HG03108 (cell line): ENCODE measurements around the gene TRIM54.

Experiments
- ATAC-seq: cut with Tn5 transposase; IDR thresholded peaks from one replicate; pipeline ENCODE4 v1.9.1; 2021; ENCODE audit warnings: moderate library complexity; ENCODE audit not compliant: unreplicated experiment

TRIM54 gene, protein sequence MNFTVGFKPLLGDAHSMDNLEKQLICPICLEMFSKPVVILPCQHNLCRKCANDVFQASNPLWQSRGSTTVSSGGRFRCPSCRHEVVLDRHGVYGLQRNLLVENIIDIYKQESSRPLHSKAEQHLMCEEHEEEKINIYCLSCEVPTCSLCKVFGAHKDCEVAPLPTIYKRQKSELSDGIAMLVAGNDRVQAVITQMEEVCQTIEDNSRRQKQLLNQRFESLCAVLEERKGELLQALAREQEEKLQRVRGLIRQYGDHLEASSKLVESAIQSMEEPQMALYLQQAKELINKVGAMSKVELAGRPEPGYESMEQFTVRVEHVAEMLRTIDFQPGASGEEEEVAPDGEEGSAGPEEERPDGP

DNA sequence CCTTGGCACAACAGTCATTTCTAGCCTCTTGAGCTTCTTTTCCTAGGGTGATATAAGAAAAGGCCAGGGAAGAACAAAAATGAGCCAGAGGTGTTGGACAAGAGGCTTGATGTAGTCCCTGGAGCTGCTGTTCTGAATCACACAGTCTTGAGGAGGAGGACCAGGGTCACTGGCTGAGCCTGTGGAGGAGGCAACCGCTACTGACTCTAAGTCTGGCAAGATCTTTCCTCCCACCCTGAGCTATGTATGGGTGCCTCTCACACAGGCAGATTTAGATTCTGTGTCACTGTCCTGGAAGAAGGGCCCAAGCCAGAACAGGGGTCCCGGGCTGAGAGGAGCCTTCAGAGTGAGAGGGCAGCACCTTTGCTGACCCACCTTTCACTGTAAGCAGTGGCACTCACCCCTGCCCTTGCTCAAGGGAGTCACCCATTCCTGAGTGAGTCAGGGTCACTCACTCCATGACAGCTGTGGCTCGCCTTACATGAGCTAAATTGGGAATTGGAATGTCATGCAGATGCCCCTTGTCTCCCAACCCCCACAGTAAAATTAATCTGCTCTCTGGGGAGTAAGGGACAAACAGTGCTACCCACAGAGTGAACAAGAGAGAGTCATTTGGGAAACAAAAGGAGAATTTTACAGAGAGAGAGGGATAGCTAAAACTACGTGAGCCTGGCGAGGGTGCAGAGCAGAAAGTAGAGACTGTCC is at the start of gene TRIM54:
Gene TRIM54, plus strand, starts transcription at position 575 of the 705 bp plus-strand sequence. CDS start 303 bp downstream, outside the sequence.
- ATAC-seq, result no peak

DNA sequence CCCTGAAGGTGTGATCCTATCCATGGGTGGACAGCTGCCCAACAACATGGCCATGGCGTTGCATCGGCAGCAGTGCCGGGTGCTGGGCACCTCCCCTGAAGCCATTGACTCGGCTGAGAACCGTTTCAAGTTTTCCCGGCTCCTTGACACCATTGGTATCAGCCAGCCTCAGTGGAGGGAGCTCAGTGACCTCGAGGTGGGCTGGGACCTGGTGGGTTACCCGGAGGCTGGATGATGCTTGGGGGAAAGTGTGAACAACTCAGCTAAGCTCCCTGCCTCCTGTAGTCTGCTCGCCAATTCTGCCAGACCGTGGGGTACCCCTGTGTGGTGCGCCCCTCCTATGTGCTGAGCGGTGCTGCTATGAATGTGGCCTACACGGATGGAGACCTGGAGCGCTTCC is 48.9 kb upstream of the TRIM54 start:
- no peak for ATAC-seq

DNA sequence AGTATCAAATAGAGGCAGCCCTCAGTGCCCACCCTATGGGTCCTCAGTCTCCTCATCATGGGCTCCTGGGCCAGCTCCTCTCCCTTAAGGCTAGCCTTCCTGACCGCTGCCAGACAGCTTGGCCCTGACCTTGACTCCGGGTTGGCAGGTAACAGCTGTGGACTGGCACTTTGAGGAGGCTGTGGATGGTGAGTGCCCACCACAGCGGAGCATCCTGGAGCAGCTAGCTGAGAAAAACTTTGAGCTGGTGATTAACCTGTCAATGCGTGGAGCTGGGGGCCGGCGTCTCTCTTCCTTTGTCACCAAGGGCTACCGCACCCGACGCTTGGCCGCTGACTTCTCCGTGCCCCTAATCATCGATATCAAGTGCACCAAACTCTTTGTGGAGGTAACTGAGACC is 46.1 kb upstream of the TRIM54 start:
- no peak for ATAC-seq

DNA sequence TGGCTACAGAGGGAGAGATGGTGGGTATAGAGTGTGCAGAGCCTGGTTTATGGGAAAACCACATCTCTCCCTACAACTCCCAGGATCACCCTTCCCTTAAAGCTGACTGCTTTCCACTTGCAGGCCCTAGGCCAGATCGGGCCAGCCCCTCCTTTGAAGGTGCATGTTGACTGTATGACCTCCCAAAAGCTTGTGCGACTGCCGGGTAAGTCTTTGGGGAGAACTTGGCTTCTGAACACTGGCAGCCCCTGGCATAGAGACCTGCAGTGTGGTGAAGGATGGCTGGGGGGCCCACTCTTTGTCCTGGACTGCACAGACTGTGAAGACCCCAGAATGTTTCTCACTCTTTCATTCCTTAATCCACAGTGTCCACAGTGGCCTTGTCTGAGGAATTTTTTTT is 45.6 kb upstream of the TRIM54 start:
- no peak for ATAC-seq

DNA sequence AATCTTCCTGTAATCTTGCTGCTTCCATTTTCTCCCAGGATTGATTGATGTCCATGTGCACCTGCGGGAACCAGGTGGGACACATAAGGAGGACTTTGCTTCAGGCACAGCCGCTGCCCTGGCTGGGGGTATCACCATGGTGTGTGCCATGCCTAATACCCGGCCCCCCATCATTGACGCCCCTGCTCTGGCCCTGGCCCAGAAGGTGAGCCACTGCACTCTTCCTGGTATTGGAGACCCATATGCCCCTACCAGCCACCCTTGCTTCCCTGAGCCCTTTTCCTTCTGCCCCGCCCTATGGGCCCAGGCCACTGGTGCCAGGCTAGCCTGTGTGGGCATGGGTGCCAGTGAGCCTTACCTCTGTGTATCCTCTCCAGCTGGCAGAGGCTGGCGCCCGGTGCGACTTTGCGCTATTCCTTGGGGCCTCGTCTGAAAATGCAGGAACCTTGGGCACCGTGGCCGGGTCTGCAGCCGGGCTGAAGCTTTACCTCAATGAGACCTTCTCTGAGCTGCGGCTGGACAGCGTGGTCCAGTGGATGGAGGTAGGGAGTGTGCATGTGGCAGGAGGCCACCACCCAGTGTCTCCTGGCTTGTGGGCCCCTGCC is 44.8 kb upstream of the TRIM54 start:
- ATAC-seq, result no peak

DNA sequence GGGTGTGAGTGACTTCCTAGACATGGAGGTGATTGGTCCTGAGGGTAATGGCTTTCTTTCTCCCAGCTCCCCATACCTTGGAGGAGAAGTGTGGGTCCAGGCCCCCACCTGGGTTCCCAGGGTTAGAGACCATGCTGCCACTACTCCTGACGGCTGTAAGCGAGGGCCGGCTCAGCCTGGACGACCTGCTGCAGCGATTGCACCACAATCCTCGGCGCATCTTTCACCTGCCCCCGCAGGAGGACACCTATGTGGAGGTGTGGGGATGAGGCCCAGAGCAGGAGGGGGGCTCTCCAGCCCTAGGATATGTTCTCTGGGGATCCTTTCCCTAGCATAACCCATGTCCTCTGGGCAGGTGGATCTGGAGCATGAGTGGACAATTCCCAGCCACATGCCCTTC is 43.3 kb upstream of the TRIM54 start:
- ATAC-seq, result no peak

DNA sequence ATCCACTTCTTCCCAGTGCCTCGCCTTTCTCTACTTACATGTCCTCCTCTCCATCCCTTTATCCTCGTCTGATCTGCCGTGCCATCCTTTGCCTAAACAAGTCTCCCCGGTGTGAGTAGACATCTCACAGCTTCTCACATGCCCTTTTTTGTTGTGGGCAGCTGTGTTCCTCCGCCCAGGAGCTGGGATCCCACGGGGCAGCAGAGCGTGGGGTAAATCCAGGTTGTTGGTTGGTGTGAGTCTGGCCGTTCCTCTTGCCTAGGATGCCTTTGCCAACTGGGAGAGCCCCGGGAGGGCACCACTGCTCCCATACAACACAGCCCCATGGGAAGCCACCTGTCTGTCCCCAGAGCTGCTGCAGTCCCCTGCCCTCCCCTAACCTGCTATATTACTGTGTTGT is 41.8 kb upstream of the TRIM54 start:
- ATAC-seq, result no peak

DNA sequence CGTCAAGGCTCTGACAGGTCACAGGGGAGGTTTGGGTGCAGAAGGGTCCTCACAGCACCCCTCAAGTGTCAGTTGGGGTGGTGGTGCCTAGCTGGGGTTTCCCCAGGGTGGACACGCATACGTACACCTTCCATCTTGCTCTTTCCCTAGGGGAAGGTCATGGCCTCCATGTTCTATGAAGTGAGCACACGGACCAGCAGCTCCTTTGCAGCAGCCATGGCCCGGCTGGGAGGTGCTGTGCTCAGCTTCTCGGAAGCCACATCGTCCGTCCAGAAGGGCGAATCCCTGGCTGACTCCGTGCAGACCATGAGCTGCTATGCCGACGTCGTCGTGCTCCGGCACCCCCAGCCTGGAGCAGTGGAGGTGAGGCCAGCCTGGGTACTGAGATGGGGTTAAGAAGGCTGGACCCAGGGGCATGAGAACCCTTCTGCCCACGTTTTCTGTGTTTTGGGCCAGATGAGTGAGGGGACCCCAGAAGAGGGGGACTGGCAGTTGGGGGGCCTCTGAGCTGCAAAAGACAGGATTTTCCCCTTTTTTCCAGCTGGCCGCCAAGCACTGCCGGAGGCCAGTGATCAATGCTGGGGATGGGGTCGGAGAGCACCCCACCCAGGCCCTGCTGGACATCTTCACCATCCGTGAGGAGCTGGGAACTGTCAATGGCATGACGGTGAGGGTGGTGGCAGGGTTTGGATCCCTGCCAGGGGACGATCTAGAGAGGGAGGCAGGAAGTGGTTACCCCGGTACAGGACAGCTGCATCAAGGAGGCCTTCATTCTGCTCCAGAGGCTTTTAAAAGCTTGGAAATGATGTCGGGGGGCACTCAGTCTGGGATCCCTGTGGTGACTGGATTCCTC is 40.2 kb upstream of the TRIM54 start:
- ATAC-seq, result no peak

DNA sequence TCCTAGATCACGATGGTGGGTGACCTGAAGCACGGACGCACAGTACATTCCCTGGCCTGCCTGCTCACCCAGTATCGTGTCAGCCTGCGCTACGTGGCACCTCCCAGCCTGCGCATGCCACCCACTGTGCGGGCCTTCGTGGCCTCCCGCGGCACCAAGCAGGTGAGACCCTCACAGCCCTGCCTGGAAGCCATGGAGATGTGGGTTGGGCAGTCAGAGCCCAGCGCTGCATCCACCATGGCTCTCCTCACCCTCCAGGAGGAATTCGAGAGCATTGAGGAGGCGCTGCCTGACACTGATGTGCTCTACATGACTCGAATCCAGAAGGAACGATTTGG is 39.6 kb upstream of the TRIM54 start:
- ATAC-seq, result no peak

DNA sequence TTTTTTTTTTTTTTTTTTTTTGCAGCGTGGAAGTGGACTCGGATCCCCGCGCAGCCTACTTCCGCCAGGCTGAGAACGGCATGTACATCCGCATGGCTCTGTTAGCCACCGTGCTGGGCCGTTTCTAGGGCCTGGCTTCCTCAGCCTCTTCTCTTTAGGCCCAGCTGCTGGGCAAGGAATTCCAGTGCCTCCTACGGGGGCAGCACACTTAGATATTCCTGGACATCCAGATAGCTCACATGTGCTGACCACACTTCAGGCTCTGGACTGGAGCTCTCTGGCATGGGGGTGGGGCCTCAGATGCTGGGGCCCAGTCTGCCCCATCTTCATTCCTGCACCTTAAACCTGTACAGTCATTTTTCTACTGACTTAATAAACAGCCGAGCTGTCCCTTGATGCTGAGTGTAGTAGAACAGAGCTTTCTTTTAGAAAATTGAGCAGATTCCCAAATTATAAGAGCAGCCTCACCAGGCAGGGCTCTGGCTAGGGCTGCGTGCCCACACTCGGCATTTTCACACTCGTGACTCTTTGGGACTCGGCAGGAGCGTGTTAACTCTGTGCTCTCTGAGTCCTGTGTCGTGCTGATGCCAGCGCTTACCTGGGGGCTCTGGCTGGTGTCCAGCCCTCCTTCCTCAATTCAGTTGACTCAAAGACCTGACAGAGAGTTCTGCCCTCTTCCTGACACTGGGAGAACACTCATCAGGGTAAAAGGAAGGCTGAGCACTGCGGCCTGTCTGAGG is 38.7 kb upstream of the TRIM54 start:
- no peak for ATAC-seq

DNA sequence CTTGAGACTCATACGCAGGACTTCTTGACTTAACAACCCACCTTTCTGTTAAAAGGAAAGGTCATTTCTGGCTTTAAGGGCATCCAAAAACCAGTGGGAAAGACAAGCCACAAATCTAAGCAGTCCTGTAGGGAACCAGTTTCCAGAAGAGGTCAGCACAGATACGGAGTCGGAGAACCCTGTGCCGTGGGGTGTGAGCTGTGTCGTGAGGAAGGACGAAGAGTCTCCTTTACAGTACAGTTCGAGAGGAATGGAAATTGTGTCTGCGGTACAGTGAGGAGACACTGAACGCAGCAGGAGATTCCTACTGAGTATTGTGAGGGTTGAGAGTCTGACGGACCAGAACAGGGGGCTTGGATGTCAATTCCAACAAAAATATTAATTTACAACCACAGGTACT is 37.1 kb upstream of the TRIM54 start:
- no peak for ATAC-seq

DNA sequence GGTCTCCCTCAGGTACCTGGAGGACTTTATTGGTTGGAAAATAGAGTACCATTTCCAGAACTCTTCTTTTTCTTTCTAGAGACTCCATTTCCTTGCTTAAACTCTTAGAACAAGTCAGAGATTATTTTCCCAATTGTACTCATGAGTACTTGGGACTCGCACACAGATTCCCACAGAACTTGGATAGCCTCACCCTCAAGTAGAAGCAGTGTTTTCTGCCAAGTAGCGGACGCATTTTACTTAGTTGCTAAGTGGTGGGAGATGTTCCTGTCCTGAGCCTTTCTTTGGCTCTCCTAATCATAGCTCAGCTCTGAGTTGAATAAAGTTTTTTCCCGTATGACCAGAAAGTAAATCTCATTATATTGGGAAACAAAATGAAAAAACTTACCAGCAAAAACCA is 36.6 kb upstream of the TRIM54 start:
- no peak for ATAC-seq

DNA sequence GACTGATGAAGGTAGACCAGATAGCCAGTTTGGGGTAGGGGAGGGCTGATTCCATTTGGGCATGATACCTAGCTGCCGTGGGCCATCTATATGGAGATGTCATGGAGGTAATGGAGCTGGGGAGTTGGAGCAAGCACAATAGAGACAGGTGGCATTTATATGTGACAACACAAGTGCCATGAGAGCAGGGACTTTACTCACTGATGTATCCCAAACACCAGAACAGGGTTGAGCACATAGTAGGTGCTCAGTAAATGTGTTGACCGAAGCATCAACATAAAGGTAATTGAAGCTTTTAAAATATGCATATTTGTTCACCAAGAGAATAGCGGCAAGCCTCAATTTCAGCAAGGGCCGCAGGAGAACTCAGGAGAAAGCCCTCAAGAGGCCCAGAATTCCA is 34.3 kb upstream of the TRIM54 start:
- no peak for ATAC-seq

DNA sequence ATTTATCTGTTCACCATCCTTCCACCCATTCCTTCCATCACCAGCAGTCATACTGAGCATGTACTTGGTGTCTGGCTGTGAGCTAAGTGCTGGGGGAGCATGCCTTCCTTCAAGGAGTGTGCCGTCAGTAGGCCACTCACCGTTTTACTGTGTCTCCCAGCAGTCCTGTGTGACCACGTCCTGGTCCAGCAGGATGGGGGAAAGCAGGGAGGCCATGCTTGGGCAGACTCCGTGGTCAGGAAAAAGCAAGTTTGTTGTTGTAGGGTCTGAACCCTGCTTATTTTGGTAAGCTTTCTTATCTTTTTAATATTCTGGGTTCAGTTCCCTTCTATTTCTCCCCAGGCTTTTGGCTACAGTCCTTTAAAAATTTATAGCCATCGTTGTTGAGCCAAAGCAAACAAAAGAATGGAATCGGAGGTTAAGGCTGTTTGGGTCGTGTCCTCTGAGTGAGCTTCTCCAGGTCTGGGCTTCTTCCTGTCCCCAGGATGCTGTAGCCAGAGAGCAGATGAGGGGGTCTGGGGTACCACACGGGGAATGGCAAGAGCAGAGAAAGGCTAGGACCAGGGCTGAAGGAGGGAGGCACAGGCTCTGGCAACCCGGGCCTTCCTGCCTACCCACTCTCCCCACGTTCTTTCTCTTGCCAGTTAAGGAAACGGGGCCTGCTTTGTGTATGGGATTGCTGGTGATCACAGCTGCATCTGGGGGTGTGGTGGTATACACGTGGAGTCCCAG is 32.9 kb upstream of the TRIM54 start:
- no peak for ATAC-seq

DNA sequence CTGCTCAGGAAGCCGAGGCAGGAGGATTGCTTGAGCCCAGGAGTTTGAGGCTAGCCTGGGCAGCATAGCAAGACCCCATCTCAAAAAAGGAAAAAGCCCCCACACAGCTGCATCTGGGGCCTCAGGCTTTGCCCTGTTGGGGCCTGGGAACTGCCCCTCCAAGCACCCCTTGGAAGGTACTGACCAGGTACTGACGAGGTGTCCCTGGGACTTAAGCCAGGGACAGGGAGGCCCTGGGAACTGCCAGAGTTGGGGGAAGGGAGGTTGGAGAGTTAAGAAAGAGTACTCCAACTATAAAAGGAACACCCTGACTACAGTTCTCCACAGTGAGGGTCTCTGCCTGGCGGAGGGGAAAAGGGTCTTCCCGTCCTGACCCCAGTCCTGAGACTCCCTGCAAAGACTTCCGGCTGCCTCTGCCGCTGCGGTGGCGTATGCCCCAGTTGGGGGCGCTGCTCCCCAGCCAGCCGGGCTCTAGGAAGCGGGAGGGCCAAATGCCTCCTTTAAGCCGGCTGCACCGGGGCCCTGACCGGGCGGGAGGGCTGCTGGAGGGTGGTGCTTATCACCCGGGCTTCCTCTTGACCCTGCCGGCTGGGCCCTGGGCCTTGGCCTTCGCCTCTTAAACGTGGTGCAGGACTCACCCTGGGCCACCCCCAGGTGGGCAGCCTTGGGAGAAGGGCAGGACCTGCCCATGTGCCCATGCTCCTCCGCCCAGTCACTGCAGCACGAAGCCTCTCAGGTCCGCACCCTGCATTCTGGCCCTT is 32.2 kb upstream of the TRIM54 start:
- no peak for ATAC-seq

DNA sequence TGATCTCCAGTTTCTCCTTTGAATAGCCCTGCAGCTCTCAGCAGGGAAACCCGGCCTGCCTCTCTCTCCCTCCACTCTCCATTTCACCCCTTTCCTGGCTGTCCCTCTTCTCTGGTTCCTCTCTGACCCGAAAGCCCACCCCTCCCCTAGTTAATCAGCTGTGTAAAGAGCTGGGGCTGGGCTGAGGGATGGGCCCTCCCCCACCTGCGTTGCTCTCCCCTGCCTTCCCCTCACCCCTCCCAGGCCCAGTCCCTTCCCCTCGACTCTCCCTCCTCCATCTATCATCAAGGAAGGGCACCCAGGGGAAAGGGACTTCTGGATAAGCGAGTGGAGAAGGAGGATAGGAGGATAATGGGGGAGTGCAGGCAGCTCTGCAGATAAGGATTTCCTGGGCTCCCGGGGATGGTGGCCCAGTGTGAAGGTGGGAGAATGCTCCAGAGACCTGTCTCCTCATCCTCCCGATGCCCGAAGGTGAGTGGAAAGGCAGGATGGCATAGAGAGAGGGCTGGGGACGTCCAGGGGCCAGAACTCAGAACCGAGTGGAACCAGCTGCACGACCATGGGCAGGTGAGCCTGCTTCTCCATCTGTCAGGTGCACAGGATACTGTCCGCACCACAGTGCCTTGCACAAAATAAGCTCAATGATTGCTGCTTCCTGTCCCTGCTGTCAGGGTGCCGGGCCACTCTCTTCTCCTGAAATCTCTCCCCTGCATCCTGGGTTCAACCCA is 31.4 kb upstream of the TRIM54 start:
- ATAC-seq, result no peak

DNA sequence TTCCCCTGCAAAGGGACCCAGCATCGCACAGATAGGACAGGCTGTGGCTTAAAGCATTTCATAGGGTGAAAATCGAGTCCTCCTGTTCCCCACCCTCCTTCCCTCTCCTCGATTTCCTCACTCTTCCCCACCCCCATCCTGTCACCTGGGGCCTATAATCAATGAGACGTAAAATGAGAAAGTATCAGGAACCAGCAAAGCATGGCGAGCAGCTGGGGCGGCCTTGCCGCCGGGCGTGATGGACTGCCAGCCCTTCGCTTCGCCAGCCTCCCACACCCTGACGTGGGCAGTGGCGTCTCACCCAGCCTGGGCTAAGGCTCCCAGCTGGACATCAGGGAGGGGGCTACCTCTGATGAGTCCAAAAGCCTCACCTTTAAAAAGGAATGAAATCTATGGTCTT is 30.5 kb upstream of the TRIM54 start:
- no peak for ATAC-seq

DNA sequence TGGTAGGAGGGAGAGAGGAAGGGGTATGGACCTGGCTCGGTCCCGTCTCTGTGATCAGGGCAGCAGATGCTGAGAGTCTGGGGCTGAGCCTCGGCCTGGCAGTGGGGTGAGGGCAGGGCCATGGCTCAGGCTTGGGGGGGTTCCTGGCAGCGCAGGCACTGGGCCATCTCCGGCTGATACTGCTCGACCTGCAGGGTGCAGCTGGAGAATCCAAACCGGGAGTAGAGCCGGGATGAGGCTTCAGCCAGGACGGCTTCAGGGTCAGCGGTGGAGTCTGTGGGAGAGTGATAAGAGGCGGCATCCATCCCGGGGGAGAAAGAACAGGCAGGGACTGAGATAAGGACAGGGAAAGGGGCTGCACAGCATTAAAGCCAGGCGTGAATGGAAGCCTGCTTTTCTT is 27.0 kb upstream of the TRIM54 start:
- ATAC-seq, result no peak

DNA sequence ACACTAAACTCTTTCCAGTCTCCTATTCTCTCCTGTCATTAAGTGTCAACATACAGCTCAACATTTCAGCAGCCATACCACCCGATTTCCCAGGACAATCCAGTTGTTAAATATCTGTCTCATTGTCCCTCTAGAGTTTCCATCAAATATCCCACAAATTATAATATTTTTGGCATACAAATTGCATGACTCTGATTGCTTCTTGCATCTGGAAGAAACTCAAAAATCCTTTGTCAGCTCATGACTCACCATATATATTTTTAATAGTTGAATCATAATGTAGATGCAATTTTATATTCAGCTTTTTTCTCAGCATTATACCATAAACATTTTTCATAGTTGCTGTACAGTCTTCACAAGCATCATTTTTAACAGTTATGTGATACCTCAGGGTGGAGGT is 26.6 kb upstream of the TRIM54 start:
- ATAC-seq, result no peak
